ENCODE data around the gene LARGE1. TPM values are rescaled to one million over a fixed set of nuclear protein-coding genes. Genes with fewer than 3 reads are reported as not detected.

LARGE1 gene
- polyA plus RNA-seq, 6 donors from 2014 or later, result 3.6 to 9.5 (median 5.6) TPM

GRCh38 chr22:33875316-33875715 lies 45.0 kb downstream of the LARGE1 start:
- no peaks in the 10 kb centered on the region for H3K9me3 Mint-ChIP-seq
- H3K27me3 Mint-ChIP-seq, result no peaks in the 10 kb centered on the region
- no peak for DNase-seq
- H3K27ac Mint-ChIP-seq, result no peak overlapping the region
- no peak overlapping the region for H3K4me3 Mint-ChIP-seq
- no peak for ATAC-seq (ENCODE audit: low read depth in 2 of 2)
- no peaks in the 10 kb centered on the region for H3K36me3 Mint-ChIP-seq
- H3K4me1 Mint-ChIP-seq, result peaks cover 38 to 63% (median 43%) of the 10 kb centered on the region in 3 donors

DNA sequence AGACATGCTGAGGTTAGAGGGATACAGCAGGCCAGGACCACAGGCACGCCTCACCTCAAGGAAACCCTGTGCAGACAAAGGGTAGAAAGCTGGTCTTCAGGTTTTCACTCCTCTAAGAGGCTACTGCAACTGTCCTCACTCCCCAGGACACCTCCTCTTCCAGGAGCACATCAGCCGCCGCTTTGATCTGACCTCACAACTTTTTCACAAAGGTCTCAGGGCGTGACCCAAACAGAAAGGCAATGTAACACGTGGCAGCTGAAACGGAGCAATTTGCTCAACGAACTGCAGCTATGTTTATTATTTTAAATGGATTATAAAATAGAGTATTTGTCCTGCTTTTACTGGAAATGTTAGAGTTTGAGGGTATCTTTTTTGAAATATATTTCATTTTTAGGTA lies 46.1 kb downstream of the LARGE1 start:
- peaks cover 35 to 61% (median 42%) of the 10 kb centered on the region in 3 donors for H3K4me1 Mint-ChIP-seq
- DNase-seq (no peak), ATAC-seq (ENCODE audit: low read depth in 2 of 2) (no peak)
- no peaks in the 10 kb centered on the region for H3K9me3 Mint-ChIP-seq
- peak overlapping the region in 1 of 6 donors; percentile 56 for H3K27ac Mint-ChIP-seq
- no peaks in the 10 kb centered on the region for H3K36me3 Mint-ChIP-seq
- no peak overlapping the region for H3K4me3 Mint-ChIP-seq
- H3K27me3 Mint-ChIP-seq, result no peaks in the 10 kb centered on the region

DNA sequence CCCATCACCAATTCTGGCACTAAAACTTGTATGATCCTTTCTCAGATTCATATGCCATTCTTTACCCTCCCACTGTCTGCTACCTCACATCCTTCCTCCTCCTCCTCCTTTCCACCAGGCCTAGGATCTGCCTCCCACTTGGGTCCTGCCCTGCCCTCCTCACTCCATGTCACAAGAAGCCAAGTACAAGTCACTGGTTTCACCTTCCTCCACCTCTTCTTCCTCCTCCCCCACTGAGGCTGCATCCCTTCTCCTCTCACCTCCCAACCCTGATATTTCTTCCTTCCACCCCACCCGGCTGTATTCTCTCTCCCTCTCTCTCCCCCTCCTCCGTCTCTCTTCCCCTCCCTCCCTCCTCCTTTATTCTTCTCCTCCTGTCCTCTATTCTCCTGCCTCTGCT lies 46.6 kb downstream of the LARGE1 start:
- Mint-ChIP-seq H3K4me3 (peak overlapping the region in 2 of 8 donors; percentile 12 to 29), H3K27me3 (no peaks in the 10 kb centered on the region), H3K9me3 (no peaks in the 10 kb centered on the region), H3K27ac (peak overlapping the region in 2 of 6 donors; percentile 56 to 86), H3K36me3 (peaks cover 0 to 2% of the 10 kb centered on the region in 2 donors), H3K4me1 (peaks cover 37 to 58% (median 39%) of the 10 kb centered on the region in 3 donors)
- no peak for ATAC-seq (ENCODE audit: low read depth in 2 of 2)
- DNase-seq, result no peak

DNA sequence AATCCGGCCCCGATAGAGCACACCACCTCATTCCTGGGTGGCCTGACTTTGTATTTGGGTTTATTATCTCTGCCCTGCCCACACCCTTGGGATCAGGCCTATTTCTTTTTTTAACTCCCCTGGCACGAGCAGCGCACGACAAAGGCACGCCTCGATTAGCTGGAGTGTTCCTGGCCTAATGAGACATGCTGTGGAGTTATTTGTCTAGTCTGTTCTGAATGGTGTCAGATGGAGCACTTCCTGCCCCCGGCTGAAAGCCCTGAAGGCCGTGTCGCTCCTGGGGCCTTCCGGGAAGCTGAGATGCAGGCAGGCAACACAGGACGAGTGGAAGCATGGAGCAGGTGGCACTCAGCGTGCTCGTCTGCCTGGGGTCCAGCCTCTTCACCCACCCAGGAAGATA lies 47.1 kb downstream of the LARGE1 start:
- DNase-seq, result no peak
- Mint-ChIP-seq H3K27ac (peak overlapping the region in 2 of 6 donors; percentile 47 to 56), H3K4me3 (peak overlapping the region in 1 of 8 donors; percentile 54), H3K9me3 (no peaks in the 10 kb centered on the region), H3K27me3 (no peaks in the 10 kb centered on the region), H3K36me3 (peaks cover 0 to 7% of the 10 kb centered on the region in 2 donors), H3K4me1 (peaks cover 39 to 63% (median 39%) of the 10 kb centered on the region in 3 donors)
- no peak for ATAC-seq (ENCODE audit: low read depth in 2 of 2)

DNA sequence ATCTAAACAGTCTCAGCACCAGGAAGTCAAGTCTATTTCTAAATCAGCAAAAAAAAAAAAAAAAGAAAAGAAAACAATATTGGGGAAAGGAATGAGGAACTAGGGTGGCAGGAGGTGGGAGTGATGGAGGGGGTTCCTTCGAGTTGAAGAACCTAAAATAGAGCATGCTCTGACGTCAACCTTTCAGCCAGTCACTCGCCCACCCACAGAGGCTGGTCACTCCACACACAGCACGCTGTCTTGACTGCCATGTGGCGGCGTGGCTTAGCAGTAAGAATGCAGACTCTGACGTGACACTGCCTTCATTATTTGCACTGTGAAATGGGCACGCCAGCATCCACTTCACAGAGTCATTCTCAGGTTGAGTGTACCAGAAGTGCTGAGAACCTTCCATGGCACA lies 48.3 kb downstream of the LARGE1 start:
- H3K9me3 Mint-ChIP-seq, result no peaks in the 10 kb centered on the region
- ATAC-seq (ENCODE audit: low read depth in 2 of 2) (peak; percentile 46 to 70), DNase-seq (no peak)
- no peaks in the 10 kb centered on the region for H3K27me3 Mint-ChIP-seq
- H3K36me3 Mint-ChIP-seq, result peaks cover 0 to 8% of the 10 kb centered on the region in 2 donors
- peak overlapping the region in 2 of 8 donors; percentile 0 to 62 for H3K4me3 Mint-ChIP-seq
- H3K27ac Mint-ChIP-seq, result peak overlapping the region in 5 of 6 donors; percentile 47 to 93 (median 73)
- H3K4me1 Mint-ChIP-seq, result peaks cover 40 to 75% (median 50%) of the 10 kb centered on the region in 3 donors

- Mint-ChIP-seq H3K27ac (peak overlapping the region in 2 of 6 donors; percentile 24 to 45), H3K4me1 (peaks cover 49 to 71% (median 50%) of the 10 kb centered on the region in 3 donors), H3K4me3 (peak overlapping the region in 1 of 8 donors; percentile 78), H3K9me3 (no peaks in the 10 kb centered on the region), H3K36me3 (peaks cover 0 to 8% of the 10 kb centered on the region in 2 donors), H3K27me3 (no peaks in the 10 kb centered on the region)
- ATAC-seq (ENCODE audit: low read depth in 2 of 2) (no peak), DNase-seq (no peak)
Measured at GRCh38 chr22:33869946-33870345, 50.3 kb downstream of the LARGE1 start.

DNA sequence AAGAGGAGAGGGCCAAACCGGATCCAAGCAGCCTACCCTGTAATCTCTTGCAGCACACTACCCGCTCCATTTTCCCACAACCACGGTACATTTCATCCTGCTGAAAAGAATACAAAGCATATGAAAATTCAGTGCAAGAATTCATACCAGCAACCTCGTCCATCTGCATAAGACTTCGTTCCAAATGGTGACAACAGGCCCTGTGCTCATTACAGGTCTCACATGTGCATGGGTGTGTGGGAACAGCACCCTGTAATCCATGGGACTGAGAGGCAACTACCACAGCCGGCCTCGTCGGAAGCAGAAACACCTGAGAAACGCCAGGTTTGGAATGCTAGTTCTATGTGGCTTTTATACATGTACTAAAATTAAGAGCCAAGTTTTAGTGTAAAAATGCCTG lies 52.3 kb downstream of the LARGE1 start:
- H3K4me1 Mint-ChIP-seq, result peaks cover 45 to 66% (median 54%) of the 10 kb centered on the region in 3 donors
- no peak for ATAC-seq (ENCODE audit: low read depth in 2 of 2)
- H3K36me3 Mint-ChIP-seq, result peaks cover 0 to 8% of the 10 kb centered on the region in 2 donors
- H3K27ac Mint-ChIP-seq, result peak overlapping the region in 1 of 6 donors; percentile 86
- no peak overlapping the region for H3K4me3 Mint-ChIP-seq
- H3K9me3 Mint-ChIP-seq, result no peaks in the 10 kb centered on the region
- no peak for DNase-seq
- H3K27me3 Mint-ChIP-seq, result no peaks in the 10 kb centered on the region

DNA sequence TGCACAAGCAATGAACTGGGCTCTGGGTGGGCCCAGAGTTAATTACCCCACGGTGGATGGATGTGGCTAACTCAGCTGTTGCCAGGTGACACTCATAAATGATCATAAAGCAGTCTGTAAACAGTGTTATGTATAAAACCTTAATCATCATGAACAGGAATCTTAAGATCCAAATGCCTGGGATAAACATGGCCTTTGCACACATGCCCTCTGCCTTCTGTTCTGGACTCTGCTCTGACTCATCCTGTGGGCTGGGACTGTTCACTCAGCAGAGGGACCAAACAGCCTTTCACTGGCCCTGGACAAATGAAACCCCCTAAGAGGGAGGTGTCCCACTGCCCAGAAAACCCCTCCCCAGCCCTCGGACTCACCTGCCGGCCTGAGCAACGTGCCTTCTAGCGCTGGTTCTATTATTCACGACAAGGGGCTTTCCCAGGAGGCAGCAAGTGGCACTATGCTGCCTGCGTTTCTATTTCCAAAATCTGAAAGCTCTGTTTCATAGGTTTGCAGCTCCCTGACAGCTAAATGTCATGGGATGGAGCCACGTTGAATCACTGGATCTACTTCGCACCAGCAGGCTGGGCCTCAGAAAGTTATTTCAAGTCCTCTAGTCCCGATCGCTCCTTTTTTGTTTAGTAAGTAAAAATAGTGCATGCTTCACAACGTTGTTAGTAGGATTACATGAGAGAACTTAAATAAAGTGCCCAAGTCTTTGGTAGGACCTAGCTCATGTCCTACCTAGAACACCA lies 53.0 kb downstream of the LARGE1 start:
- Mint-ChIP-seq H3K36me3 (peaks cover 0 to 8% of the 10 kb centered on the region in 2 donors), H3K27me3 (no peaks in the 10 kb centered on the region), H3K4me3 (peak overlapping the region in 1 of 8 donors; percentile 25), H3K27ac (peak overlapping the region in 4 of 6 donors; percentile 47 to 81 (median 60)), H3K4me1 (peaks cover 42 to 64% (median 50%) of the 10 kb centered on the region in 3 donors), H3K9me3 (no peaks in the 10 kb centered on the region)
- ATAC-seq (ENCODE audit: low read depth in 2 of 2) (no peak), DNase-seq (no peak)

DNA sequence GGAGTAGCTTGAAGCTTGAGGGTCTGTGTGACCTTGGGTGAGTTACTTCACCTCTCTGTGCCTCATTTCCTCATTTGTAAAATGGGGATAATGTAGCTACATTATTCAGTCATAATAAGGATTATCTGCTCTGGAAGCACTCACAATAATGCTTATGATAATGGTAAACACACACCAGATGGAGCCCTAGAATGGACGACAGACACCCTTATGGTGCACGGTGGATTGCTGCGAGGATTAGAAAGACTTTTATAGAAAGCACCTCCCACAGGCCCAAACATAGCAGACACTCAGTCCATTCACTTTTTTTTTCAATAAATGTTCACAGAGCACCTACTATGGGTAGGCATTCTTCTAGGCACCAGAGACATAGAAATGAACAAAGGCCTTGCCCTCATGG lies 53.8 kb downstream of the LARGE1 start:
- H3K9me3 Mint-ChIP-seq, result no peaks in the 10 kb centered on the region
- peaks cover 34 to 64% (median 44%) of the 10 kb centered on the region in 3 donors for H3K4me1 Mint-ChIP-seq
- DNase-seq (no peak), ATAC-seq (ENCODE audit: low read depth in 2 of 2) (no peak)
- H3K27ac Mint-ChIP-seq, result no peak overlapping the region
- no peaks in the 10 kb centered on the region for H3K27me3 Mint-ChIP-seq
- H3K36me3 Mint-ChIP-seq, result peaks cover 0 to 8% of the 10 kb centered on the region in 2 donors
- no peak overlapping the region for H3K4me3 Mint-ChIP-seq

- Mint-ChIP-seq H3K9me3 (no peaks in the 10 kb centered on the region), H3K27me3 (no peaks in the 10 kb centered on the region), H3K4me3 (no peak overlapping the region), H3K36me3 (peaks cover 0 to 8% of the 10 kb centered on the region in 2 donors), H3K4me1 (peaks cover 38 to 67% (median 47%) of the 10 kb centered on the region in 3 donors), H3K27ac (peak overlapping the region in 2 of 6 donors; percentile 26 to 88)
- ATAC-seq (ENCODE audit: low read depth in 2 of 2), result no peak
- DNase-seq, result no peak
Measured at GRCh38 chr22:33865996-33866395, 54.3 kb downstream of the LARGE1 start.

DNA sequence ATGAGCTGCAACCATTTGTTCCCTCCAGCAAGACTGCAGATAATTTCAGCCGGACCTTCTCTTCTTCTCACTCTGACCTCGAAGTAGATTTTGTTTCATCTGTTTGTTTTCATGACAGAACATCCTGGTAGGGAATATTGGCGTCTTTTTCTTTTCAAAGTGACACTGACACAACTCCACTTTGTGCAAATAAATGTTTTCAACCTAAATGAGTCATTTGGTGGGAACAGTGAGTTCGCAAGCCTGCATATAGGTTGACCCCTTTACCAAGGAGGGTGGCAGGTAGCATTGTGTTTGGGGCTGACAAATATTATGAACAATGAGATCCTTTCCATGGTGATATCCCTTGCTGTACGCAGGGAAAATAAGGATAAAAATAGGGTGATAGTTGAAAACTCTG lies 55.0 kb downstream of the LARGE1 start:
- H3K36me3 Mint-ChIP-seq, result peaks cover 0 to 8% of the 10 kb centered on the region in 2 donors
- peaks cover 39 to 73% (median 48%) of the 10 kb centered on the region in 3 donors for H3K4me1 Mint-ChIP-seq
- ATAC-seq (ENCODE audit: low read depth in 2 of 2) (no peak), DNase-seq (no peak)
- no peaks in the 10 kb centered on the region for H3K27me3 Mint-ChIP-seq
- no peaks in the 10 kb centered on the region for H3K9me3 Mint-ChIP-seq
- no peak overlapping the region for H3K4me3 Mint-ChIP-seq
- H3K27ac Mint-ChIP-seq, result peak overlapping the region in 3 of 6 donors; percentile 49 to 76 (median 59)

DNA sequence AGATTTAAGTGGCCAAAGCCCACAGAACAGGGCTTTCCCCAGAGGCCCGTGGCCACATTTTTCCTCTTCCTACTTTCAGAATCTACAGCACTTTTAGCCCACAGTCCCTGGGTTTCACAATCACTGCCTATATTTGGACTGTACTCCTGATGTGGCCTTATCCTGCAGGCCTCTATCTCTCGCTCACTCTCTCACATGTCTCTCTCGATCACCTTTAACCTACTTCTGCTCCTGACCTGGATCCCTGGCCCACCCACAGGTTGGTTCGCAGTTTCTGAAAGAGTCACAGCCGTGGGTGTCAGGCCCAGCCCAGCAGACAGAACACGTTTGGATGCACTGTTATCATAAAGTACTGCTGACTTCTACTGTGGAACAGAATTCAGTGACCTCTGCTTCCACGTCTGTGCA lies 55.5 kb downstream of the LARGE1 start:
- no peak for ATAC-seq (ENCODE audit: low read depth in 2 of 2)

DNA sequence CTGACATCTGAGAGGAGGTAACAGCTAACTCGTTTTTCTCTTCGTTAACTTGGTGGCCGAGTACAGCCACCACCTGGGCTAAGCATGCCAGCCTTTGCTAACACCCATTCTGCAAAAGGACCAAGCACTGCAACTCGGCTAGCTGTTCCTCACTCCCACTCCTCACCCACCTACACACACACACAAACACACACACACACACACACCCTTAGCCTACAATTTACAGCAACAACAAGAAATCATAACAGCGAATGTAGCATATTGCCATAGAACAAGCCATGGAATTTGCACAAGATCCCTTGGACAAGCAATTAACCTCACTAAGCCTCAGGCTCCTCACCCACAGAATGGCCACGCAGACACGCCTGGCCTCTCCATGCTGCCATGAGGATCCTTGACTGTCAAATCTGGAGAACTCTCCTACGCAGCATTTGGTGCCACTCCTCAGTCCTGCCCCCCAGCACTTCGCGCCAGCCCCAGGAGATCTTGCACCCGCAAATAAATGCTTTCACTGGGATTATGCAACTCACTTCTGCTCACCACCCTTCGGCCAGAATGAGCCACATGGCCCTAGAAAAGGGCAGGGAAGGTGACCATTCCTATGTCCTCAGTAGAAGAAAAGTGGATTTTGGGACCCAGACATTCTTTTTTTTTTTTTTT lies 58.9 kb downstream of the LARGE1 start:
- Mint-ChIP-seq H3K36me3 (no peaks in the 10 kb centered on the region), H3K9me3 (peaks cover 0 to 3% (median 0%) of the 10 kb centered on the region in 7 donors), H3K4me1 (peaks cover 20 to 52% (median 31%) of the 10 kb centered on the region in 3 donors), H3K4me3 (no peak overlapping the region), H3K27ac (peak overlapping the region in 3 of 6 donors; percentile 3 to 76 (median 61)), H3K27me3 (no peaks in the 10 kb centered on the region)
- DNase-seq (no peak), ATAC-seq (ENCODE audit: low read depth in 2 of 2) (no peak)

More for the DNA sequence above, 55.5 kb downstream of the LARGE1 start:
- H3K27ac Mint-ChIP-seq, result peak overlapping the region in 2 of 6 donors; percentile 49 to 59
- H3K4me1 Mint-ChIP-seq, result peaks cover 35 to 69% (median 43%) of the 10 kb centered on the region in 3 donors
- no peaks in the 10 kb centered on the region for H3K27me3 Mint-ChIP-seq
- no peak for DNase-seq
- H3K9me3 Mint-ChIP-seq, result no peaks in the 10 kb centered on the region
- H3K4me3 Mint-ChIP-seq, result no peak overlapping the region
- peaks cover 0 to 8% of the 10 kb centered on the region in 2 donors for H3K36me3 Mint-ChIP-seq
